GDM1 (cell line): Measurements from ENCODE around the gene DOCK3.
"Not testable (repeated sequence)": the region's sequence is repeated elsewhere in the genome, so short reads cannot be mapped to it uniquely, and the experiment has no call there.

Experiments
- DNase-seq: peaks from one replicate; lab custom pipeline; 2025; lab: John Stamatoyannopoulos, UW

The DOCK3 gene

DNA sequence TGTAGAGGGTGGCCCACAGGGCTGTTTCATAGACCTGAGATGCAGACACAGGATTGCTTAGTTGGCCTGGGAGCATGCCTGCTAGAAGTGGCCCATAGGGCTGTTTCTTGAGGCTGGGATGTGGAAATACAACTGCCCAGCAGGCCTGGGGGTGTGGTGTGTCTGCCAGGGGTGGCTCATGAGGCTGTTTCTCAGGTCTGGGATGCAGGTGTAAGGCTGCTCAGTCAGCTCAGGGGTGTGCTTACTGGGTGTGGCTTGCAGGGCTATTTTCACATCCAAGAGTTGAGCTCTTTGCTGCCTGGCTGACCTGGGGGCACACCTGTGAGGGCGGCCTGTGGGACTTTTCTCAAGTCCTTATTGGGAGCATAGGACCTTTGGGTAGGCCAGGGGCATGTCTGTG lies 131.3 kb downstream of the DOCK3 start:
- no peak for DNase-seq

DNA sequence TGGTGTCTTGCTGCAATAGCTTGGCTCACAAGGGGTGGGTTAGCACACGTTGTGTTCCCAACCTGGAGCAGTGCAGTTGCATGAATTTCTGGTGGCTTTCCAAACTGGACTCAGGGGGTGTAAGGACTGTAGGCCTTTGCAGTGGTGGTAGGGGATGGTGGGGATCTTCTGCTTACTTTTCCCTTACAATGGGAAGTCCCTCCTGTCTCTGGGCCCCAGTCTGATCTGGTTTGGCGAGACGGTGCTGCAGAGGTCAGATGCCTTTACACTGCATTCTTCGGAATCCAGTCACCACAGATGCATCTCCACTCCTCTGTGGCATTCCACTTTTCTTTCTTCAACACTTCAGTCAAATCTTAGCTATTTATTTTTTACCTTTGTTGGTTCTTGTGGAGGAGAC lies 132.1 kb downstream of the DOCK3 start:
- no peak for DNase-seq

GRCh38 chr3:50807266-50807665 lies 132.5 kb downstream of the DOCK3 start:
- no peak for DNase-seq

DNA sequence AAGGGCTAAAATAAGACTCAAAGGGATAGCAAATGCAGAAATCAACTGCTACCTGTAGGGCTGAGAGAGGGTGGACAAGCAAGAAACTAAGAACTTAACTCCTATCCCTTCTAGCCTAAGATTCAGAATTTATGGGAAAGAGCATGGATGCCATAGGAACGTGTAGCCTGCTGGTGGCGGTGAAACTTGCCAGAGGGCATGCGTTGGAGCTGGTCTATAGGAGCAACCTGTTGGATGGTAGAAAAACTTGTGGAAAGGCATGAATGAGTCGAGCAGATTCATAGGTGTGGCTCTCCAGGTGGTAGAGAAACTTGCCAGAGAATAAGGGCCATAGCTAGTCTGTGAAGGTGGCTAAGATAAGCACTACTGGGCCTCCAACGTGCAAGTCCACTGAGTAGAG lies 137.2 kb downstream of the DOCK3 start:
- DNase-seq, result no peak

GRCh38 chr3:50815844-50816243 lies 141.1 kb downstream of the DOCK3 start:
- no peak for DNase-seq

DNA sequence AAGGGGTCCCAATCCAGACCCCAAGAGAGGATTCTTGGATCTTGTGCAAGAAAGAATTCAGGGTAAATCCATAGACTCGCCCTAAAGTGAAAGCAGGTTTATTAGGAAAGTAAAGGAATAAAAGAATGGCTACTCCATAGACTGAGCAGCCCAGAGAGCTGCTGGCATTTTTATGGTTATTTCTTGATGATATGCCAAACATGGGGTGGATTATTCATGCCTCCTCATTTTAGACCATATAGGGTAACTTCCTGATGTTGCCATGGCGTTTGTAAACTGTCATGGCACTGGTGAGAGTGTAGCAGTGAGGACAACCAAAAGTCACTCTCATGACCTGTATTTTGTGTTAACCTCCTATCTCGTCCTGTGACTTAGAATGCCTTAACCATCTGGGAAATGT lies 142.2 kb downstream of the DOCK3 start:
- DNase-seq, result no peak

- DNase-seq, result no peak
These were observed 143.2 kb downstream of the DOCK3 start for GRCh38 chr3:50817756-50818529.

DNA sequence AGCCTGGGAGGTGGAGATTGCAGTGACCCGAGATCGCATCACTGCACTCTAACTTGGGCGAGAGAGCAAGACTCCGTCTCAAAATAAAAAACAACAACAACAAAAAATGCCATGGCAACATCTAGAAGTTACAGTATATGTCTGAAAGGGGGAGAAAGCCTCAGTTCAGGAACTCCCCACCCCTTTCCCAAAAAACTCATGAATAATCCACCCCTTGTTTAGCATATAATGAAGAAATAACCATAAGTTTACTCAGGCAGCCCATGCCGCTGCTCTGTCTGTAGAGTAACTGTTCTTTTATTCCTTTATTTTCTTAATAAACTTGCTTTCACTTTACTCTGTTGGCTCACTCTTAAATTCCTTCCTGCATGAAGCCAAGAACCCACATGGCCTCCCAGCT lies 145.2 kb downstream of the DOCK3 start:
- no peak for DNase-seq

GRCh38 chr3:50825841-50826240 lies 151.1 kb downstream of the DOCK3 start:
- no peak for DNase-seq

DNA sequence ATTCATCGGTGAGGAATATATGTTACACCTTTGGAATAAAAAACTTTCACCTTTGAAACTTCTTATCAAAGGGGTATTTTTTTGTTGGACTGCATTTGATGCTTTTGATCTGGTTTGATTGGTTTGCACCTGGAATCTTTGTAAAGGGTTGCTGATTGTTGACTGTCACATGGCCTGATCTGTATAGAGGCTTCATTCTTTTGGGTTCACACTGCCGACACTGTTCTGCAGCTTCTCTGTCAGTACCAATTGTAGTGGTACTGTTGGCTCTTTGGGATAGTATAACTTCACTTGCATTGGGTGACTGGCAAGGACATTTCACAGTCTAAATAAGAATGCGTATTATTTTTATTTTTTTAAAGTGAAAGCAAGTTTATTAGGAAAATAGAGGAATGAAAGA lies 155.7 kb downstream of the DOCK3 start:
- DNase-seq, result no peak

GRCh38 chr3:50831009-50831408 lies 156.3 kb downstream of the DOCK3 start:
- not testable (repeated sequence) for DNase-seq

DNA sequence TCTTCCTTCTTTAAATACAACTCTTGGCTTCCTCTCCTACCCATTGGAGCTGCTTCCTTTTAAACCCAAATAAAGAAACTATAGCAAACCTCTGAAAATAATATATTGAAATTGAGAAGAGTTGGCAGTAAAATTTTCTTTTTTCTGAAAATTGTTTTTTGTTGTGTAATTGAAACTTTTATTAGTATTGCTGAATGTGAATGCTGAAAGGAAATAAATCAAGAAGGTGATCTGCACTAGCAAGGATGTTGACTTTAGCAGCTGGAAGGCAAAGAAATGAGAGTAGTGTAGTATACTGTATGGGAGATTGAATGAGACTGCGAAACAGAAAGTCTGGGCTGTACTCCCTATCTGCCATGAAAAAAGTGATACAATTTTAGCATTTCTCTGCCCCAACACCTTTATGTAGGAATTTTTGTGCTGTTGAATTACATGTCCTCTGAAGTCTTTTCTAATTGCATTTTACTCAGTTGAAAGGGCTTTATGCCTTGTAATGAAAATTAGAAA lies 166.3 kb downstream of the DOCK3 start:
- no peak for DNase-seq

DNA sequence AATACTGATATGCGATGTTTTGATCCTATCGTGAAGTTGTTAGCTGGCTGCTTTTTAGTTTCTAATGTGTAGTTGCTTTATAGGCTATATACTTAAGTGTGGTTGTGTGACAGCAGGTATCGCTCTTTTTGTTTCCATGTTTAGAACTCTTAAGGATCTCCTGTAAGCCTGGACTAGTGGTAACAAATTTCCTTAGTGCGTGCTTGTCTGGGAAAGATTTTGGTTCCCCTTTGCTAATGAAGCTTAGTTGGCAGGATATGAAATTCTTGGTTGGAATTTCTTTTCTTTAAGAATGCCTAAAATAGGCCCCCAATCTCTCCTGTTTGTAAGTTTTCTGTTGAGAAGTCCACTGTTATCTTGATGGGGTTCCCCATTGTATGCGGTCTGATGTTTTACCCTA lies 173.6 kb downstream of the DOCK3 start:
- DNase-seq, result no peak

- no peak for DNase-seq
These were observed 176.1 kb downstream of the DOCK3 start for GRCh38 chr3:50850639-50851511.

DNA sequence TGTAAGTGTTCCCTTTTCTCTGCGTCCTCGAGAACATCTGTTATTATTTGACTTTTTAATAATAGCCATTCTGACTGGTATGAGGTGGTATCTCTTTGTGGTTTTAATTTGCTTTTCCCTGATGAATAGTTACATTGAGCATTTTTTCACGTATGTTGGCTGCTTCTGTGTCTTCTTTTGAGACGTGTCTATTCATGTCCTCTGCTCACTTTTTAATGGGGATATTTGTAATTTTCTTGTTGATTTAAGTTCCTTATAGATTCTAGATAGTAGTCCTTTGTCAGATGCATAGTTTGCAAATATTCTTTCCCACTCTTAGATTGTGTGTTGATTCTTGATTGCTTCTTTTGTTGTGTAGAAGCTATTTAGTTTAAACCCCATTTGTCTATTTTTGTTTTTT lies 179.2 kb downstream of the DOCK3 start:
- no peak for DNase-seq

DNA sequence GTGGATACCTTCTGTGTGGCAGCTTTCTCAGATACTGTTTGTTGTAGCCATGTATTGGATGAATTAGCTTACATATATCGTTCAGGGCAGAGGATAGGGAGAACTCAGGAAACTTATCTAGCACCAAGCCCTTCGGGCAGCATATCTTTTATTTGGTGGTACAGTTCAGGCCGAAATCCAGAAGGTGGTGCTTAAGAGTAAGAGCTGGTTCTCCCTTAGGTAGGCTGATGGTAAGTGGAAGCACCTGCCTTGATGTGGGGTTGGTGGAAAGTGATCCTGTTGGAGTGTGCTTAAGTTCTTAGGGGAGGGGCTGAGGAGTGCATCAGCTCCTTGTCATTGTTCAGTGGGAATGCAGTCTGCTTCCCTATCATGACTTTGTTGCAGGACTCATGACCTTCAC lies 187.5 kb downstream of the DOCK3 start:
- DNase-seq, result no peak

- DNase-seq, result no peak
These were observed 198.8 kb downstream of the DOCK3 start for GRCh38 chr3:50873376-50874157.

DNA sequence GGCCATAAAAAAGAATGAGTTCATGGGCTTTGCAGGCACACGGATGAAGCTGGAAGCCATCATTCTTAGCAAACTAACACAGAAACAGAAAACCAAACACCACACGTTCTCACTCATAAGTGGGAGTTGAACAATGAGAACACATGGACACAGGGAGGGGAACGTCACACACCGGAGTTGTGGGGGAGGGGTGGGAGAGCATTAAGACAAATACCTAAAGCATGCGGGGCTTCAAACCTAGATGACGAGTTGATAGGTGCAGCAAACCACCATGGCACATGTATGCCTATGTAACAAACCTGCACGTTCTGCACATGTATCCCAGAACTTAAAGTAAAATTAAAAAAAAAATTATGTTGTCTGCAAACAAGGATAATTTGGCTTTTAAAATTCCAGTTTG lies 200.1 kb downstream of the DOCK3 start:
- not testable (repeated sequence) for DNase-seq

- DNase-seq, result no peak
These were observed 202.2 kb downstream of the DOCK3 start for GRCh38 chr3:50876947-50877346.

DNA sequence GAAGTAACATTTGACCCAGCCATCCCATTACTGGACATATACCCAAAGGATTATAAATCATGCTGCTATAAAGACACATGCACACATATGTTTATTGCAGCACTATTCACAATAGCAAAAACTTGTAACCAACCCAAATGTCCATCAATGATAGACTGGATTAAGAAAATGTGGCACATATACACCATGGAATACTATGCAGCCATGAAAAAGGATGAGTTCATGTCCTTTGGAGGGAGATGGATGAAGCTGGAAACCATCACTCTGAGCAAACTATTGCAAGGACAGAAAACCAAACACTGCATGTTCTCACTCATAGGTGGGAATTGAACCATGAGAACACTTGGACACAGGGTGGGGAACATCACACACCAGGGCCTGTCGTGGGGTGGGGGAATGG lies 208.0 kb downstream of the DOCK3 start:
- not testable (repeated sequence) for DNase-seq

DNA sequence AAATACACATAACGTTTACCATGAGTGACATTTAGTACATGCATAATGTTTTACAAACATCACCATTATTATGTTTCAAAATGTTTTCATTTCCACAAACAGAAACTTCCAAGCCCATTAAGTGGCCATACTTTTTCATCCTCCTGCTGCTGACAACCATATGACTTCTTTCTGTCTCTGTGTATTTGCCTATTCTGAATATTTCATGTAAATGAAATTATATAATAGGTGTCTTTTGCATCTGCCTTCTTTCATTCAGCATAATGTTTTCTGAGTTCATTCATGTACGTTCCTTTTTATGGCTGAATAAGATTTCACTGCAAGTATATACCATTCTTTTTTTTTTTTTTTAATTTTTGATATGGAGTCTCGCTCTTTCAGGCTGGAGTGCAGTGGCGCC lies 209.0 kb downstream of the DOCK3 start:
- DNase-seq, result no peak
